Measurements from ENCODE around the gene FBXO31.
"Not testable (repeated sequence)": the region's sequence is repeated elsewhere in the genome, so short reads cannot be mapped to it uniquely, and the experiment has no call there.

The FBXO31 gene

DNA sequence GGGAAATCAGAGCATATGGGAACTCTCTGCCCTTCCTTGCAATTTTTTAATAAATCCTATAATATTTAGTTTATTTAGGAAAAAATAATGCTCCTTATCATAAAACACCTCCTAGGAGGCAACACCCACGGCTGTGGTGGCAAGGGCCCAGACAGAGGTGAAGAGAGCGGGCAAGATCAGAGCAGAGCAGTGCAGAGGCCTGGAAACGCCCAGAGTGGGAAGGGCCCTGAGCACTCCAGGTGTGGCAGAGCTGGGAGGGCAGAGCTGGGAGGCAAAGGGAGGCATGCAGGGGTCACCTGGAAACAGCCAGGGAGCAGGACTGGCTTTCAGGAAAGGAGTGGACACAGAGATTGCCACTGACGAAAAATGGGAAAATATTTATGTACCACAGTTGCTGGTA lies 17.3 kb downstream of the FBXO31 start:
- FAIRE-seq, result no peak
- DNase-seq (ENCODE audit: insufficient read length), result no peak
- no peak for TF ChIP-seq TAF1 (IDR thresholded peaks at IDR 0.05; ENCODE audit: borderline replicate concordance, low read depth, low read length)
- TF ChIP-seq POLR2AphosphoS5 (IDR thresholded peaks at IDR 0.05; ENCODE audit: low read depth, low read length), result no peak
- no peak for TF ChIP-seq POLR2A (IDR thresholded peaks at IDR 0.05; ENCODE audit: low read depth, low read length)

DNA sequence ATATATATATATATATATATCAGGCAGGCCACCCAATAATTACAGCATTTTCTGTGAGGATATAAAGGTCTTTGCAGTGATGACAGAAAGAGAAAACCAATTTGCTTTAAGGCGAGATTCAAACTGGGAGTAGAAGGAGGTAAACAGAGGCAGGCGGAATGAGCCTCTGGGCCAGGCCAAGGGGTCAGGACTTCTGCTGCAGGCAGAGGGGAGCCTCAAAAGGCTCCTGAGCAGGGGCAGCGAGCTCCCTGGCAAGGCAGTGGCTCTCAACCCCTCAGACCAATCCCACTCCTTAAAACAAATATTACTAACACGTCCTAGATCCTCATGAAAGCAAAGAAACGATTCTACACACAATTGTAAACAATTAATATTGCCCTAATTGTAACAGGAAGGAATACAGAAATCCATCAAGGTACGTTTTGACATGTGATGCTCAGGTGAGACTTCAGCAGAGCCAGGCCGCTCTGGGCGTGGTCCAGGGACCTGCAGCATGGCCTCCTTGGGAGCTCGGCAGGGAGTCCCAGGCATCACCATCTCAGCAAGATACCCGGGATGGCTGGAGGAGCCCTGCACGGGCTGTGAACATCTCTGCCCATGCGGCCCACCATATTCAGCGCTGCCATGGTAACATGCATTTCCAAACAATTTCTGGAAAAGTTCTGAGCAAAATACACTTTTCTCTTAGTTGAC lies 18.4 kb downstream of the FBXO31 start:
- DNase-seq (ENCODE audit: insufficient read length) (no peak), FAIRE-seq (no peak)
- TF ChIP-seq POLR2A (IDR thresholded peaks at IDR 0.05; ENCODE audit: low read depth, low read length), result no peak
- TF ChIP-seq POLR2AphosphoS5 (IDR thresholded peaks at IDR 0.05; ENCODE audit: low read depth, low read length), result no peak
- no peak for TF ChIP-seq TAF1 (IDR thresholded peaks at IDR 0.05; ENCODE audit: borderline replicate concordance, low read depth, low read length)

- DNase-seq (ENCODE audit: insufficient read length), result no peak
- TF ChIP-seq POLR2A (IDR thresholded peaks at IDR 0.05; ENCODE audit: low read depth, low read length) (no peak), POLR2AphosphoS5 (IDR thresholded peaks at IDR 0.05; ENCODE audit: low read depth, low read length) (no peak), TAF1 (IDR thresholded peaks at IDR 0.05; ENCODE audit: borderline replicate concordance, low read depth, low read length) (no peak)
- FAIRE-seq, result no peak
Measured at GRCh38 chr16:87363771-87364455, 19.7 kb downstream of the FBXO31 start.

DNA sequence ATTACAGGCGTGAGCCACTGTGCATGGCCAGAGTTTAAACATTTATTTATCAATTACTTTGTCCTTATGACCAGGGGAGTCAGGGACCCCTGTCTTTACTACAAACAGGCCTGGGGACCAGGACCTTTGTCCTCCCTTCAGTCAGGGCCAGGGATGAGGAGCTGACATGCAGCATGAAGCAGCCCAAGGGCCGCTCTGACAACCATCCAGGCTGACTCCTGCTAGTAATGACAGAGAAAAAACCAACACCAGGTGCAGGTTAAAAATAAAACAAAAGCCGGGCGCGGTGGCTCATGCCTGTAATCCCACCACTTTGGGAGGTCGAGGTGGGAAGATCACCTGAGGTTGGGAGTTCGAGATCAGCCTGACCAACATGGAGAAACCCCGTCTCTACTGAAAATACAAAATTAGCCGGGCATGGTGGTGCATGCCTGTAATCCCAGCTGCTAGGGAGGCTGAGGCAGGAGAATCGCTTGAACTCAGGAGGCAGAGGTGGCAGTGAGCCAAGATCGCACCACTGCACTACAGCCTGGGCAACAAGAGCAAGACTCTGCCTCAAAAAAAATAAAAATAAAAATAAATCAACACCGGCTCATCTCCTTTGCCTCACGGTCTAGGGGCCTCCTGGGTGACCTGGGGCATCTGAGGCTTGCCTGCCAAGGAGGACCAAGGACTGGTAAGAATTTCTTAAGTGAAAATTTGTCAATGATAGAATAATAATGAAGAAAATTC lies 20.6 kb downstream of the FBXO31 start:
- not testable (repeated sequence) for DNase-seq (ENCODE audit: insufficient read length); FAIRE-seq

- no peak for TF ChIP-seq POLR2A (IDR thresholded peaks at IDR 0.05; ENCODE audit: low read depth, low read length)
- FAIRE-seq, result no peak
Measured at GRCh38 chr16:87361916-87362619, 21.5 kb downstream of the FBXO31 start.

DNA sequence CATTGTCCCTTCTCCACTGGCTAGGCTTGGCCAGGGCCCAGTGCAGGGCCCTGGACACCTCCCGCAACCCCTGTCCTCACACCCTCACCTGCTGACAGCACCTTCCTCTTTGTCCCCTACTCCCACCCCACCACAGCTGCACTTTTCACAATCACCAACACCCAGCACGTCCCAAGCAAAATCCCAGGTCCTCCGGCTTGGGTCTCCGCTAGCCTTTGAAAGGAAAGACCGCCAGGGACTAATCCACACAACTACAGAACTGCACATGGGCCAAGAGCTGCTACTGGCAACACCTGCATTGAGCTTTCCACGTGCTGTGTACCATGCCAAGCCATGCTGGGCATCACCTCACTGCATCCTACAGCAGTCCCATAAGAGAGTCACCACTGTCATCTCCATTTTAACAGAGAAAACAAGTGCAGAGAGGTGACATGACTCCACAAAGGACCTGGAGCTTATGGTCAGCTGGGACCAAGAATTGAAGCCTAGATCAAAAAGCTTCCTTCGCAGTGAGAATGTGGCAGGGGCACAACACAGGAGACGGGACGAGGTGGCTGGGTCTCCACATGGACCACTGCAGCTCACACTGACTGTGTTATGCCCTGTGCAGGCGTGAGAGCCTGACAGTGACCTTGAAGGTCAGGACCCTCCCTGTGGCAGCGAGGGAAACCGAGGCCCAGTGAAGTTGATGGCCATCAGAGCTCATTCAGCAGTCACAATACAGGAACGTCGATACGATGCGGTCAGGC lies 22.5 kb downstream of the FBXO31 start:
- FAIRE-seq (no peak), DNase-seq (ENCODE audit: insufficient read length) (no peak)
- no peak for TF ChIP-seq TAF1 (IDR thresholded peaks at IDR 0.05; ENCODE audit: borderline replicate concordance, low read depth, low read length)
- no peak for TF ChIP-seq POLR2AphosphoS5 (IDR thresholded peaks at IDR 0.05; ENCODE audit: low read depth, low read length)
- TF ChIP-seq POLR2A (IDR thresholded peaks at IDR 0.05; ENCODE audit: low read depth, low read length), result no peak

More at GRCh38 chr16:87361916-87362619, 21.5 kb downstream of the FBXO31 start:
- DNase-seq (ENCODE audit: insufficient read length), result no peak

DNA sequence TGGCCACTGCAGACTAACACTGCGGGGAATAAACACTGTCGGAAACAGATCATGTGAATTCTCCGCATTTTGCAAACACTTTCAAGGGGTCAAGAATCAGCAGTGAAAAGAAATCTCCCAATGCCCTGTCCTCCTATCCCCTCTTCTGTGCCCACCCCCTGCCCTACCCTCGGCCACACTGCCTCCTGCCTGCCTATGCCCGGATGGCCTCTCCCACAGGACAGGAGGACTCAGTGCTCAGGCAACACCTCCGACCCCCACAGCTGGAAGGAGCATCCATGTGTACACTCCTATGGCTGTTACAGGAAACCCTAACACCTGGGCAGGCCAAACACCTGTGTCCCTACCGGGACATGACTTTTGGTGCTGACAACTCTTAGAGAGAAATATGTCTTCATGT lies 24.5 kb downstream of the FBXO31 start:
- no peak for TF ChIP-seq POLR2A (IDR thresholded peaks at IDR 0.05; ENCODE audit: low read depth, low read length)
- no peak for TF ChIP-seq POLR2AphosphoS5 (IDR thresholded peaks at IDR 0.05; ENCODE audit: low read depth, low read length)
- FAIRE-seq (no peak), DNase-seq (ENCODE audit: insufficient read length) (no peak)

GRCh38 chr16:87358696-87359095 lies 24.9 kb downstream of the FBXO31 start:
- FAIRE-seq (no peak), DNase-seq (ENCODE audit: insufficient read length) (no peak)
- TF ChIP-seq POLR2AphosphoS5 (IDR thresholded peaks at IDR 0.05; ENCODE audit: low read depth, low read length), result no peak
- TF ChIP-seq TAF1 (IDR thresholded peaks at IDR 0.05; ENCODE audit: borderline replicate concordance, low read depth, low read length), result no peak
- TF ChIP-seq POLR2A (IDR thresholded peaks at IDR 0.05; ENCODE audit: low read depth, low read length), result no peak

GRCh38 chr16:87358250-87358649 lies 25.3 kb downstream of the FBXO31 start:
- no peak for DNase-seq (ENCODE audit: insufficient read length)
- TF ChIP-seq POLR2AphosphoS5 (IDR thresholded peaks at IDR 0.05; ENCODE audit: low read depth, low read length) (no peak), POLR2A (IDR thresholded peaks at IDR 0.05; ENCODE audit: low read depth, low read length) (no peak), TAF1 (IDR thresholded peaks at IDR 0.05; ENCODE audit: borderline replicate concordance, low read depth, low read length) (no peak)
- FAIRE-seq, result no peak

- no peak for FAIRE-seq
- TF ChIP-seq TAF1 (IDR thresholded peaks at IDR 0.05; ENCODE audit: borderline replicate concordance, low read depth, low read length) (no peak), POLR2A (IDR thresholded peaks at IDR 0.05; ENCODE audit: low read depth, low read length) (no peak)
- DNase-seq (ENCODE audit: insufficient read length), result no peak
Measured at GRCh38 chr16:87356491-87356853, 27.1 kb downstream of the FBXO31 start.

DNA sequence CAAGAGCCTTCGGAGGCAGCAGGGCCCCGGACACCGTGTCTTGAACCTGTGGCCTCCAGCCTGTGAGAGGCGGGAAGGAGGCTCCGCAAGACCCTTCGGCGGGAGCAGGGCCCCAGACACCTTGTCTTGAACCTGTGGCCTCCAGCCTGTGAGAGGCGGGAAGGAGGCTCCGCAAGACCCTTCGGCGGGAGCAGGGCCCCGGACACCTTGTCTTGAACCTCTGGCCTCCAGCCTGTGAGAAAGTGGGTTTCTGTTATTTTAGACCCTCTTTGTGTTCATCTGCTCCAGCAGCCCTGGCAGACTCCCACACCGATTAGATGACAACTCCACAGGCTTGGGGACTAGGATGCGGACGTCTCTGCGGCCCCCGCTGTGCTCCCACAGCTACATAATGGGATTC lies 30.0 kb downstream of the FBXO31 start:
- DNase-seq (ENCODE audit: insufficient read length), result no peak
- TF ChIP-seq POLR2AphosphoS5 (IDR thresholded peaks at IDR 0.05; ENCODE audit: low read depth, low read length) (no peak), TAF1 (IDR thresholded peaks at IDR 0.05; ENCODE audit: borderline replicate concordance, low read depth, low read length) (no peak), POLR2A (IDR thresholded peaks at IDR 0.05; ENCODE audit: low read depth, low read length) (no peak)
- FAIRE-seq, result no peak

All from GM12892 (cell line).